HL-60 (cell line): Measurements from ENCODE around the gene SLAIN1.

Source experiments
- DNase-seq, 2 experiments: peaks; one replicate each; pipeline ENCODE4 v3.0.0-alpha.2; 2010 to 2020; ENCODE audit warnings: low read depth in 1 of 2, low spot score in 1 of 2
- H3K27ac ChIP-seq: fragments of 250-450 bp; sonication (Bioruptor Pico); replicated peaks from 2 replicates; pipeline ENCODE4 v1.5.1; 2020; ENCODE audit warnings: mild to moderate bottlenecking, moderate library complexity
- H3K27me3 ChIP-seq: fragments of 250-450 bp; sonication (Bioruptor Pico); 2 replicates; pipeline ENCODE4 v1.5.1; 2021; ENCODE audit warnings: mild to moderate bottlenecking, moderate library complexity; ENCODE audit not compliant: insufficient read depth, poor library complexity, severe bottlenecking
- H3K4me3 ChIP-seq: replicated peaks from 2 replicates; pipeline ENCODE4 v1.5.1; 2011; ENCODE audit warnings: mild to moderate bottlenecking, control low read depth, low read length; ENCODE audit not compliant: insufficient read depth
- CTCF ChIP-seq: IDR thresholded peaks from one replicate; pipeline ENCODE4 v1.5.1; 2011; ENCODE audit warnings: low read length, control low read depth, inconsistent platforms; ENCODE audit not compliant: insufficient read depth
- GABPA ChIP-seq: IDR thresholded peaks from 2 replicates; pipeline ENCODE4 v1.6.1; 2012; ENCODE audit warnings: low read depth
- POLR2AphosphoS5 ChIP-seq: IDR thresholded peaks from 2 replicates; pipeline ENCODE4 v1.6.1; 2012; ENCODE audit warnings: low read depth
- REST ChIP-seq: IDR thresholded peaks from 2 replicates; pipeline ENCODE4 v1.6.1; 2012; ENCODE audit warnings: low read depth; ENCODE audit not compliant: insufficient replicate concordance
- SPI1 ChIP-seq: IDR thresholded peaks from 2 replicates; pipeline ENCODE4 v1.6.1; 2012; ENCODE audit warnings: low read depth, mild to moderate bottlenecking, borderline replicate concordance

SLAIN1 gene

GRCh38 chr13:77717508-77717907 lies 20.0 kb downstream of the SLAIN1 start:
- no peaks in the 10 kb centered on the region for H3K27me3 ChIP-seq
- TF ChIP-seq POLR2AphosphoS5 = no peak
- no peak for TF ChIP-seq CTCF
- no peak for TF ChIP-seq REST
- TF ChIP-seq SPI1 = no peak
- no peak for TF ChIP-seq GABPA
- H3K4me3 ChIP-seq = no peak overlapping the region
- DNase-seq = no peak
- no peak overlapping the region for H3K27ac ChIP-seq

GRCh38 chr13:77719128-77719527 lies 21.6 kb downstream of the SLAIN1 start:
- DNase-seq = no peak
- Histone ChIP-seq H3K27ac (no peak overlapping the region), H3K27me3 (no peaks in the 10 kb centered on the region), H3K4me3 (no peak overlapping the region)
- no peak for TF ChIP-seq SPI1
- no peak for TF ChIP-seq REST
- TF ChIP-seq GABPA = no peak
- TF ChIP-seq CTCF = no peak
- no peak for TF ChIP-seq POLR2AphosphoS5

DNA sequence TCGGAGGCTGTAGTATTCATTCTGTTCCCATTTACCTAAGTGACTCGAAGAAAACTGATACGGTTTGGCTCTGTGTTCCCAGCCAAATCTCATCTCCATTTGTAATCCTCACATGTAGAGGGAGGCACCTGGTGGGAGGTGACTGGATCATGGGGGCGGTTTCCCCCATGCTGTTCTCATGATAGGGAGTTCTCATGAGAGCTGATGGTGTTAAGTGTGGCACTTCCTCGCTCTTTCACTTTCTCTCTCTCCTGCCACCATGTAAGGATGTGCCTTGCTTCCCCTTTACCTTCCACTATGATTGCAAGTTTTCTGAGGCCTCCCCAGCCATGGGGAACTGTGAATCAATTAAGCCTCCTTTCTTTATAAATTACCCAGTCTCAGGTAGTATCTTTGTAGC lies 23.5 kb downstream of the SLAIN1 start:
- Histone ChIP-seq H3K27ac (no peak overlapping the region), H3K4me3 (no peak overlapping the region), H3K27me3 (no peaks in the 10 kb centered on the region)
- no peak for DNase-seq
- TF ChIP-seq SPI1 (peak; percentile 11; the same call in 1 of the 2 replicates), GABPA (no peak)

DNA sequence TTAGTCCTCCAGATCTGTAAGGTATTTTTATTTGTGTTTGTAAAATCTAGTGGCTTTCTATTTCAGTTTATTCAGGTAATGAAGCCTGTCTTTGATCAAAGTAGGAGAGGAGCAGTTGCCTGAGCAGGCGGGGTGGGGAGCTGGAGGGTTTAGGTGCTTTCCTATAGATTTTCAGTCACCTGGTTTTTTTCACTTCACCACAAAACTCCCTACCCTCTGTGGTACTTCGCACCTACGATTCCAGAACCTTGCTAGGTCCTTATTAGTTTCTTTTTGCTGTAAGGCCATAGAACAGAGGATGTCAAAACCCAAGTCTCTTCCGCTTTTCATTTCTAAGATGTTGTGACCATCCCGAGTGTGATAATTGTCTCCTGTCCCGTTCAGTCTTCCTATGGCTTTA lies 26.6 kb downstream of the SLAIN1 start:
- H3K4me3 ChIP-seq = no peak overlapping the region
- no peak for DNase-seq
- no peaks in the 10 kb centered on the region for H3K27me3 ChIP-seq
- no peak for TF ChIP-seq POLR2AphosphoS5
- TF ChIP-seq GABPA = no peak
- TF ChIP-seq SPI1 = no peak
- TF ChIP-seq REST = no peak
- no peak for TF ChIP-seq CTCF
- no peak overlapping the region for H3K27ac ChIP-seq
